HepG2 (cell line): ENCODE results near the gene UBAP2. TPM values are rescaled to one million over a fixed set of nuclear protein-coding genes. Genes with fewer than 3 reads are reported as not detected.

Experiments
- FOXK2 ChIP-seq: fragments of 450-650 bp; IDR thresholded peaks from 2 replicates; pipeline ENCODE4 v1.6.1; 2016
- HMG20A ChIP-seq: IDR thresholded peaks from 2 replicates; pipeline ENCODE4 v1.6.1; 2016; ENCODE audit warnings: borderline replicate concordance
- MIER2 ChIP-seq: IDR thresholded peaks from 2 replicates; pipeline ENCODE4 v1.6.1; 2016; ENCODE audit warnings: missing biosample characterization, missing genetic modification reagents
- PRPF4 ChIP-seq: fragments of 200-400 bp; formaldehyde crosslinking; IDR thresholded peaks from 2 replicates; pipeline ENCODE4 v1.6.1; 2016; ENCODE audit warnings: low read length, low read depth; ENCODE audit not compliant: poor library complexity, severe bottlenecking
- ZBTB38 ChIP-seq: sonication (generic); formaldehyde crosslinking; IDR thresholded peaks from 2 replicates; pipeline ENCODE4 v1.5.1; 2020; ENCODE audit warnings: mild to moderate bottlenecking, missing genetic modification reagents
- ZNF17 ChIP-seq: sonication (generic); formaldehyde crosslinking; IDR thresholded peaks from 2 replicates; pipeline ENCODE4 v1.5.0; 2020; ENCODE audit warnings: mild to moderate bottlenecking, missing genetic modification reagents
- ZNF563 ChIP-seq: sonication (generic); formaldehyde crosslinking; IDR thresholded peaks from 2 replicates; pipeline ENCODE4 v1.8.0; 2022; ENCODE audit warnings: mild to moderate bottlenecking, moderate library complexity, missing genetic modification reagents
- ZNF772 ChIP-seq: sonication (generic); formaldehyde crosslinking; IDR thresholded peaks from 2 replicates; pipeline ENCODE4 v1.5.0; 2020; ENCODE audit warnings: mild to moderate bottlenecking, missing genetic modification reagents
- polyA plus RNA-seq, 8 experiments: library from polyadenylated mRNA; depleted of rRNA in 3 of 8; stranded (reverse) in 7 of 8; unstranded in 1 of 8; fragments of >200 nt; fragmentation: Illumina TruSeq in 4 of 8; extraction: Trizol in 4 of 8; gene quantifications; 2 replicates each; pipeline versions ENCODE4 v1.2.1 to v1.2.3, GENCODE V29; 2011 to 2016; ENCODE audit warnings: low read depth in 4 of 8, missing spikeins in 1 of 8, mixed read lengths in 1 of 8; ENCODE audit not compliant: insufficient read depth in 1 of 8
- total RNA-seq, 5 experiments: library from RNA; depleted of rRNA; stranded (reverse); fragments of >200 nt; fragmentation: Illumina TruSeq; extraction: Trizol; gene quantifications; 2 replicates each; pipeline ENCODE4 v1.2.3, GENCODE V29; 2016; ENCODE audit warnings: low read depth in 1 of 5
- TF ChIP-seq, protein P1 (sequence below), 2 experiments: sonication (generic) in 1 of 2; formaldehyde crosslinking in 1 of 2; IDR thresholded peaks; 2 replicates each; pipeline versions ENCODE4 v1.4.0 to v1.6.1; 2016 to 2020; ENCODE audit warnings: borderline replicate concordance in 1 of 2, low read depth in 1 of 2, mild to moderate bottlenecking in 1 of 2, missing genetic modification reagents in 1 of 2
- TF ChIP-seq, protein P2 (sequence below), 2 experiments: sonication (generic) in 1 of 2; formaldehyde crosslinking in 1 of 2; IDR thresholded peaks; 2 replicates each; pipeline versions ENCODE4 v1.5.1 to v1.6.1; 2011 to 2020; ENCODE audit warnings: borderline replicate concordance in 1 of 2, low read depth in 1 of 2, low read length in 1 of 2, mild to moderate bottlenecking in 1 of 2, missing genetic modification reagents in 1 of 2, moderate library complexity in 1 of 2
- TF ChIP-seq, protein P3 (sequence below): sonication (generic); formaldehyde crosslinking; IDR thresholded peaks from 2 replicates; pipeline ENCODE4; 2020; ENCODE audit warnings: missing genetic modification reagents, mild to moderate bottlenecking, borderline replicate concordance
- TF ChIP-seq, protein P4 (sequence below): sonication (generic); formaldehyde crosslinking; IDR thresholded peaks from 2 replicates; pipeline ENCODE4 v1.5.1; 2020; ENCODE audit warnings: missing genetic modification reagents, mild to moderate bottlenecking, borderline replicate concordance

Gene UBAP2
- total and polyA plus RNA-seq, 2 of the 13 experiments (the other 11 are each of a cell fraction or from before 2014, with no cell fraction given), result 19.0 to 22.0 TPM

DNA sequence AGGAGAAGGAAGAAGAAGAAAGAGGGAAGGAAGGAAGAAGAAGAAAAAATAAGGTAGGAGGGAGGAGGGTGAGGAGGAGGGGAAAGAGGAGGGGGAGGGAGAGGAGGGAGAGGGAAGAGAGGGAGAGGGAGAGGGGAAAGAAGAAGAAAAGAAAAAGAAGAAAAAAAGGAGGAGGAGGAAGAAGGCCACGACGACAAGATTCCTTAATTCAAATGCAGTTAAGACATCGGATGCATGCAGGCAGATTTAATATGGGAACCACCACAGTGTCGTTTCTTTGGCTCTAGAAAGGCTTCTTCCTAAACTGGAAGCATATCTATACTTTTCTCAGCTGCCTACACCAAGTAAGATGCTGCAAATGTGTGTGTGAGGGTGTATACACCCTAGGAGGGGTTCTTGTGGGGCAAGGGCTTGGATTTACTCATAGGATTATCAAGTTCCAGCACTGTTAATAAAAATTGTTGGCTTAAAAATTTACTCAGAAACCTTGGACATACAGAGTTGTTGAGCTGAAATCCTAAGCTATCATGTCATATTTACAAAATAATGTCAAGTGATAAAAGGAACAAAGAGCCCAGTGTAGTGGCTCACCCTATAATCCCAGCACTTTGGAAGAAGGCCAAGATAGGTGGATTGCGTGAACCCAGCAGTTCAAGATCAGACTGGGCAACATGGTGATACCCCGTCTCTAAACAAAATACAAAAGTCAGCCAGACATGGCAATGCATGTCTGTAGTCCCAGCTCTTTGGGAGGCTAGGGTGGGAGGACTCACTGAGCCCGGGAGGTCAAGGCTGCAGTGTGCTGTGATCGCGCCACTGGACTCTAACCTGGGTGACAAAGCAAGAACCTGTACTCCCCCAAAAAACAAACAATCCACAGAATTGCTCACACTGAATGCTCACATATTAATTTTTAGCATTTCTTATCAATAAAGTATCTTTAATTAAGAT lies 108.5 kb downstream of the UBAP2 start (continued):
- TF ChIP-seq, protein P1, sequence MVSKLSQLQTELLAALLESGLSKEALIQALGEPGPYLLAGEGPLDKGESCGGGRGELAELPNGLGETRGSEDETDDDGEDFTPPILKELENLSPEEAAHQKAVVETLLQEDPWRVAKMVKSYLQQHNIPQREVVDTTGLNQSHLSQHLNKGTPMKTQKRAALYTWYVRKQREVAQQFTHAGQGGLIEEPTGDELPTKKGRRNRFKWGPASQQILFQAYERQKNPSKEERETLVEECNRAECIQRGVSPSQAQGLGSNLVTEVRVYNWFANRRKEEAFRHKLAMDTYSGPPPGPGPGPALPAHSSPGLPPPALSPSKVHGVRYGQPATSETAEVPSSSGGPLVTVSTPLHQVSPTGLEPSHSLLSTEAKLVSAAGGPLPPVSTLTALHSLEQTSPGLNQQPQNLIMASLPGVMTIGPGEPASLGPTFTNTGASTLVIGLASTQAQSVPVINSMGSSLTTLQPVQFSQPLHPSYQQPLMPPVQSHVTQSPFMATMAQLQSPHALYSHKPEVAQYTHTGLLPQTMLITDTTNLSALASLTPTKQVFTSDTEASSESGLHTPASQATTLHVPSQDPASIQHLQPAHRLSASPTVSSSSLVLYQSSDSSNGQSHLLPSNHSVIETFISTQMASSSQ (IDR thresholded peaks at IDR 0.05; ENCODE audit: low read depth), result no peak; the same call in 1 of the 2 replicates
- TF ChIP-seq, protein P1 (CRISPR knock-in tag; IDR thresholded peaks at IDR 0.05; ENCODE audit: borderline replicate concordance), result peak; percentile 86; the same call in 1 of the 2 replicates
- TF ChIP-seq ZNF563, result peak; percentile 70; the same call in 1 of the 2 replicates
- no peak for TF ChIP-seq MIER2 (CRISPR knock-in tag)
- no peak for TF ChIP-seq PRPF4
- TF ChIP-seq ZBTB38 (CRISPR knock-in tag), result no peak
- TF ChIP-seq HMG20A (CRISPR knock-in tag), result peak; percentile 87; the same call in 1 of the 2 replicates
- TF ChIP-seq, protein P2, sequence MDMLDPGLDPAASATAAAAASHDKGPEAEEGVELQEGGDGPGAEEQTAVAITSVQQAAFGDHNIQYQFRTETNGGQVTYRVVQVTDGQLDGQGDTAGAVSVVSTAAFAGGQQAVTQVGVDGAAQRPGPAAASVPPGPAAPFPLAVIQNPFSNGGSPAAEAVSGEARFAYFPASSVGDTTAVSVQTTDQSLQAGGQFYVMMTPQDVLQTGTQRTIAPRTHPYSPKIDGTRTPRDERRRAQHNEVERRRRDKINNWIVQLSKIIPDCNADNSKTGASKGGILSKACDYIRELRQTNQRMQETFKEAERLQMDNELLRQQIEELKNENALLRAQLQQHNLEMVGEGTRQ (IDR thresholded peaks at IDR 0.05; ENCODE audit: low read depth, low read length), result no peak
- TF ChIP-seq, protein P2 (CRISPR knock-in tag; IDR thresholded peaks at IDR 0.05; ENCODE audit: borderline replicate concordance), result no peak
- TF ChIP-seq, protein P3, sequence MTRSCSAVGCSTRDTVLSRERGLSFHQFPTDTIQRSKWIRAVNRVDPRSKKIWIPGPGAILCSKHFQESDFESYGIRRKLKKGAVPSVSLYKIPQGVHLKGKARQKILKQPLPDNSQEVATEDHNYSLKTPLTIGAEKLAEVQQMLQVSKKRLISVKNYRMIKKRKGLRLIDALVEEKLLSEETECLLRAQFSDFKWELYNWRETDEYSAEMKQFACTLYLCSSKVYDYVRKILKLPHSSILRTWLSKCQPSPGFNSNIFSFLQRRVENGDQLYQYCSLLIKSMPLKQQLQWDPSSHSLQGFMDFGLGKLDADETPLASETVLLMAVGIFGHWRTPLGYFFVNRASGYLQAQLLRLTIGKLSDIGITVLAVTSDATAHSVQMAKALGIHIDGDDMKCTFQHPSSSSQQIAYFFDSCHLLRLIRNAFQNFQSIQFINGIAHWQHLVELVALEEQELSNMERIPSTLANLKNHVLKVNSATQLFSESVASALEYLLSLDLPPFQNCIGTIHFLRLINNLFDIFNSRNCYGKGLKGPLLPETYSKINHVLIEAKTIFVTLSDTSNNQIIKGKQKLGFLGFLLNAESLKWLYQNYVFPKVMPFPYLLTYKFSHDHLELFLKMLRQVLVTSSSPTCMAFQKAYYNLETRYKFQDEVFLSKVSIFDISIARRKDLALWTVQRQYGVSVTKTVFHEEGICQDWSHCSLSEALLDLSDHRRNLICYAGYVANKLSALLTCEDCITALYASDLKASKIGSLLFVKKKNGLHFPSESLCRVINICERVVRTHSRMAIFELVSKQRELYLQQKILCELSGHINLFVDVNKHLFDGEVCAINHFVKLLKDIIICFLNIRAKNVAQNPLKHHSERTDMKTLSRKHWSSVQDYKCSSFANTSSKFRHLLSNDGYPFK, result no peak
- TF ChIP-seq ZNF17 (CRISPR knock-in tag), result no peak
- peak; percentile 85 for TF ChIP-seq FOXK2
- TF ChIP-seq, protein P4, sequence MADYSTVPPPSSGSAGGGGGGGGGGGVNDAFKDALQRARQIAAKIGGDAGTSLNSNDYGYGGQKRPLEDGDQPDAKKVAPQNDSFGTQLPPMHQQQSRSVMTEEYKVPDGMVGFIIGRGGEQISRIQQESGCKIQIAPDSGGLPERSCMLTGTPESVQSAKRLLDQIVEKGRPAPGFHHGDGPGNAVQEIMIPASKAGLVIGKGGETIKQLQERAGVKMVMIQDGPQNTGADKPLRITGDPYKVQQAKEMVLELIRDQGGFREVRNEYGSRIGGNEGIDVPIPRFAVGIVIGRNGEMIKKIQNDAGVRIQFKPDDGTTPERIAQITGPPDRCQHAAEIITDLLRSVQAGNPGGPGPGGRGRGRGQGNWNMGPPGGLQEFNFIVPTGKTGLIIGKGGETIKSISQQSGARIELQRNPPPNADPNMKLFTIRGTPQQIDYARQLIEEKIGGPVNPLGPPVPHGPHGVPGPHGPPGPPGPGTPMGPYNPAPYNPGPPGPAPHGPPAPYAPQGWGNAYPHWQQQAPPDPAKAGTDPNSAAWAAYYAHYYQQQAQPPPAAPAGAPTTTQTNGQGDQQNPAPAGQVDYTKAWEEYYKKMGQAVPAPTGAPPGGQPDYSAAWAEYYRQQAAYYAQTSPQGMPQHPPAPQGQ (CRISPR knock-in tag), result no peak
- TF ChIP-seq ZNF772 (CRISPR knock-in tag), result peak; percentile 67; the same call in 1 of the 2 replicates
